OCI-LY1 (cell line): ENCODE measurements around the gene POLA1.

Source experiments
- H2AFZ ChIP-seq: fragments of 200-600 bp; sonication (generic), shearing (Covaris generic); 2 replicates; pipeline ENCODE4 v1.6.0; 2014; ENCODE audit warnings: antibody characterized with exemption, mild to moderate bottlenecking, low read length
- H3F3A ChIP-seq: fragments of 200-600 bp; sonication (generic), shearing (Covaris generic); 2 replicates; pipeline ENCODE4 v1.6.0; 2014; ENCODE audit warnings: mild to moderate bottlenecking, antibody characterized with exemption, low read length, moderate library complexity; ENCODE audit not compliant: insufficient read depth
- H3K27ac ChIP-seq: fragments of 200-600 bp; sonication (generic); 2 replicates; pipeline ENCODE4 v1.5.1; 2014; ENCODE audit warnings: low read length, mixed run types, mild to moderate bottlenecking, low read depth; ENCODE audit not compliant: poor library complexity, severe bottlenecking
- H3K27me3 ChIP-seq: fragments of 200-600 bp; sonication (generic); 2 replicates; pipeline ENCODE4 v1.6.0; 2014; ENCODE audit warnings: antibody characterized with exemption, mild to moderate bottlenecking, low read length, moderate library complexity; ENCODE audit not compliant: insufficient read depth
- H3K36me3 ChIP-seq: fragments of 200-600 bp; sonication (generic); 2 replicates; pipeline ENCODE4 v1.6.1; 2014; ENCODE audit warnings: mild to moderate bottlenecking, antibody characterized with exemption, low read length, moderate library complexity, mixed read lengths; ENCODE audit not compliant: insufficient read depth
- H3K4me1 ChIP-seq: fragments of 200-600 bp; sonication (generic); 2 replicates; pipeline ENCODE4 v1.5.1; 2014; ENCODE audit warnings: mild to moderate bottlenecking, low read length, moderate library complexity; ENCODE audit not compliant: insufficient read depth, severe bottlenecking
- H3K4me2 ChIP-seq: fragments of 200-600 bp; sonication (generic), shearing (Covaris generic); 2 replicates; pipeline ENCODE4 v1.6.1; 2014; ENCODE audit warnings: low read length
- H3K4me3 ChIP-seq: fragments of 200-600 bp; sonication (generic); 2 replicates; pipeline ENCODE4 v1.5.1; 2014; ENCODE audit warnings: low read length, low read depth, mild to moderate bottlenecking, mixed read lengths; ENCODE audit not compliant: poor library complexity, severe bottlenecking
- H3K79me2 ChIP-seq: fragments of 200-600 bp; shearing (Covaris generic); 2 replicates; pipeline ENCODE4 v1.6.1; 2016; ENCODE audit warnings: mixed run types, low read length, mixed read lengths; ENCODE audit not compliant: insufficient read depth
- H3K9ac ChIP-seq: fragments of 200-600 bp; sonication (generic), shearing (Covaris generic); 2 replicates; pipeline ENCODE4 v1.6.1; 2014; ENCODE audit warnings: mild to moderate bottlenecking, low read length, mixed read lengths
- H3K9me2 ChIP-seq: fragments of 200-600 bp; sonication (generic), shearing (Covaris generic); 2 replicates; pipeline ENCODE4 v1.6.1; 2014; ENCODE audit warnings: low read depth, mild to moderate bottlenecking, low read length, mixed read lengths
- H3K9me3 ChIP-seq: fragments of 200-600 bp; shearing (Covaris generic); 2 replicates; pipeline ENCODE4 v1.6.1; 2014; ENCODE audit warnings: low read length, mixed read lengths
- H4K20me1 ChIP-seq: fragments of 200-600 bp; sonication (generic), shearing (Covaris generic); 2 replicates; pipeline ENCODE4 v1.6.0; 2016; ENCODE audit warnings: mild to moderate bottlenecking, low read length; ENCODE audit not compliant: insufficient read depth
- EZH2 ChIP-seq: fragments of 200-600 bp; sonication (generic), shearing (Covaris generic); IDR thresholded peaks from 2 replicates; pipeline ENCODE4 v1.8.0; 2017; ENCODE audit warnings: borderline replicate concordance, mixed run types, mild to moderate bottlenecking, antibody characterized with exemption, low read length, moderate library complexity, mixed read lengths
- TF ChIP-seq, protein P1 (sequence below): fragments of 200-600 bp; sonication (generic), shearing (Covaris generic); IDR thresholded peaks from 2 replicates; pipeline ENCODE4 v1.5.1; 2017; ENCODE audit warnings: mild to moderate bottlenecking, antibody characterized with exemption, low read length, moderate library complexity, mixed read lengths

Gene POLA1

GRCh38 chrX:24954732-24955131 is 261.0 kb downstream of the POLA1 start:
- no peak overlapping the region for H3K4me2 ChIP-seq
- H4K20me1 ChIP-seq = no peaks in the 10 kb centered on the region
- H3K9me3 ChIP-seq = no peaks in the 10 kb centered on the region
- no peaks in the 10 kb centered on the region for H3K4me1 ChIP-seq
- no peaks in the 10 kb centered on the region for H3F3A ChIP-seq
- no peak overlapping the region for H2AFZ ChIP-seq
- no peak overlapping the region for H3K27ac ChIP-seq
- no peaks in the 10 kb centered on the region for H3K9me2 ChIP-seq
- no peaks in the 10 kb centered on the region; the same call in 1 of the 2 replicates for H3K36me3 ChIP-seq
- no peak for TF ChIP-seq EZH2
- TF ChIP-seq, protein P1, sequence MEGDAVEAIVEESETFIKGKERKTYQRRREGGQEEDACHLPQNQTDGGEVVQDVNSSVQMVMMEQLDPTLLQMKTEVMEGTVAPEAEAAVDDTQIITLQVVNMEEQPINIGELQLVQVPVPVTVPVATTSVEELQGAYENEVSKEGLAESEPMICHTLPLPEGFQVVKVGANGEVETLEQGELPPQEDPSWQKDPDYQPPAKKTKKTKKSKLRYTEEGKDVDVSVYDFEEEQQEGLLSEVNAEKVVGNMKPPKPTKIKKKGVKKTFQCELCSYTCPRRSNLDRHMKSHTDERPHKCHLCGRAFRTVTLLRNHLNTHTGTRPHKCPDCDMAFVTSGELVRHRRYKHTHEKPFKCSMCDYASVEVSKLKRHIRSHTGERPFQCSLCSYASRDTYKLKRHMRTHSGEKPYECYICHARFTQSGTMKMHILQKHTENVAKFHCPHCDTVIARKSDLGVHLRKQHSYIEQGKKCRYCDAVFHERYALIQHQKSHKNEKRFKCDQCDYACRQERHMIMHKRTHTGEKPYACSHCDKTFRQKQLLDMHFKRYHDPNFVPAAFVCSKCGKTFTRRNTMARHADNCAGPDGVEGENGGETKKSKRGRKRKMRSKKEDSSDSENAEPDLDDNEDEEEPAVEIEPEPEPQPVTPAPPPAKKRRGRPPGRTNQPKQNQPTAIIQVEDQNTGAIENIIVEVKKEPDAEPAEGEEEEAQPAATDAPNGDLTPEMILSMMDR = no peak
- H3K9ac ChIP-seq = no peak overlapping the region
- no peaks in the 10 kb centered on the region for H3K27me3 ChIP-seq
- H3K4me3 ChIP-seq = no peak overlapping the region
- no peaks in the 10 kb centered on the region for H3K79me2 ChIP-seq

- Histone ChIP-seq H3K9me2 (no peaks in the 10 kb centered on the region), H3K9me3 (no peaks in the 10 kb centered on the region), H3K36me3 (no peaks in the 10 kb centered on the region), H3F3A (no peaks in the 10 kb centered on the region), H3K4me2 (no peak overlapping the region), H3K27me3 (no peaks in the 10 kb centered on the region), H3K79me2 (no peaks in the 10 kb centered on the region), H3K9ac (no peak overlapping the region), H3K4me1 (no peaks in the 10 kb centered on the region), H2AFZ (no peak overlapping the region), H4K20me1 (no peaks in the 10 kb centered on the region), H3K4me3 (no peak overlapping the region), H3K27ac (no peak overlapping the region)
- TF ChIP-seq EZH2 = no peak
- TF ChIP-seq, protein P1 = no peak
Observed at GRCh38 chrX:24955372-24955930, 261.7 kb downstream of the POLA1 start.

- no peaks in the 10 kb centered on the region for H3K4me1 ChIP-seq
Observed at GRCh38 chrX:24956828-24957227, 263.1 kb downstream of the POLA1 start.

More at GRCh38 chrX:24956828-24957227, 263.1 kb downstream of the POLA1 start:
- Histone ChIP-seq H3K27ac (no peak overlapping the region), H3K4me3 (no peak overlapping the region), H3K9me2 (no peaks in the 10 kb centered on the region), H3K9me3 (no peaks in the 10 kb centered on the region), H3K36me3 (no peaks in the 10 kb centered on the region), H3K79me2 (no peaks in the 10 kb centered on the region), H4K20me1 (no peaks in the 10 kb centered on the region), H2AFZ (no peak overlapping the region), H3K9ac (no peak overlapping the region), H3F3A (no peaks in the 10 kb centered on the region), H3K4me2 (no peak overlapping the region), H3K27me3 (no peaks in the 10 kb centered on the region)
- TF ChIP-seq, protein P1 = no peak
- no peak for TF ChIP-seq EZH2
